ENCODE results near the gene KCNJ10.

Gene KCNJ10

DNA sequence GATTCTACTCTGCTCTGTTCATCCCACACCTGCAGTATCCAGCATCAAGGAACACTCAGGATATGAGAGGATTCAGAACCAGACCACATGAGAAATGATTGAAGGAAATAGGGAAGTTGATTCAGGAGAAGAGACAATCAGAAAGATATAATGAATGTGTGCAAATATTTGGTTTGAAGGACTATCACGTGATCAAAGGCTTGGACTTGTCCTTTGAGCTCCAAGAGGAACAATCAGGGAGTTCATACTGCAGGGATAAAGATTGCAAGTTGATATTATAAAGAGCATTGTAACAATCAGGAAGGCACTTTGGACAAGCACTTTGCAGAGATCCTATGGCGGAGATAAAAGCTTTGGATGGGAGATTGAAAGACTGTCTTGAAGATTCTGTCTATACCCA, 24.3 kb downstream of the KCNJ10 start:
- DNase-seq (ENCODE audit: low read depth, low spot score): no peak
- TF ChIP-seq, protein P1, sequence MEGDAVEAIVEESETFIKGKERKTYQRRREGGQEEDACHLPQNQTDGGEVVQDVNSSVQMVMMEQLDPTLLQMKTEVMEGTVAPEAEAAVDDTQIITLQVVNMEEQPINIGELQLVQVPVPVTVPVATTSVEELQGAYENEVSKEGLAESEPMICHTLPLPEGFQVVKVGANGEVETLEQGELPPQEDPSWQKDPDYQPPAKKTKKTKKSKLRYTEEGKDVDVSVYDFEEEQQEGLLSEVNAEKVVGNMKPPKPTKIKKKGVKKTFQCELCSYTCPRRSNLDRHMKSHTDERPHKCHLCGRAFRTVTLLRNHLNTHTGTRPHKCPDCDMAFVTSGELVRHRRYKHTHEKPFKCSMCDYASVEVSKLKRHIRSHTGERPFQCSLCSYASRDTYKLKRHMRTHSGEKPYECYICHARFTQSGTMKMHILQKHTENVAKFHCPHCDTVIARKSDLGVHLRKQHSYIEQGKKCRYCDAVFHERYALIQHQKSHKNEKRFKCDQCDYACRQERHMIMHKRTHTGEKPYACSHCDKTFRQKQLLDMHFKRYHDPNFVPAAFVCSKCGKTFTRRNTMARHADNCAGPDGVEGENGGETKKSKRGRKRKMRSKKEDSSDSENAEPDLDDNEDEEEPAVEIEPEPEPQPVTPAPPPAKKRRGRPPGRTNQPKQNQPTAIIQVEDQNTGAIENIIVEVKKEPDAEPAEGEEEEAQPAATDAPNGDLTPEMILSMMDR (IDR thresholded peaks at IDR 0.05; ENCODE audit: low read depth, low read length): no peak
- in situ Hi-C loops (cut with HindIII; ENCODE audit: low sequenced_read_pairs): no loop called here

DNA sequence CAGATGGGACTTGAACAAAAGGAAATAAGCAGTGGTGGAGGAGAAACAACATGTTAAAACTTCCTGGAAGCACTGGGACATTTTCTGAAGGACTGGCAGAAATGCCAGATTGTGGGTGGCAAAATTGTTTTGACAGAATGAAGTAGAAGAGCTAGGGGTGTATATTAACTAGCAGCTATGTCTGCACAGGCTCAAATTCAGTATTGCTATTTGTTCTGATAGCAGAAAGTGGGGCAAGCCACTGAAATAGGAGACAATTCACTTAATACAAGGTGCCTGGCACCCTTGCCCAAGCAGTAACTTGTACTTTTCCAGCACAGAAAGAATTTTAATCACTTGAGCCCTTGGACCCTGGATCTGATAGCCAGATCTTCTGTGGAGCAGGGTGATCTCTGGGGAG, 26.4 kb downstream of the KCNJ10 start:
- no peak overlapping the region for H3K4me3 ChIP-seq (ENCODE audit: low read depth, low read length)
- in situ Hi-C loops (cut with HindIII; ENCODE audit: low sequenced_read_pairs): no loop called here
- DNase-seq (ENCODE audit: low read depth, low spot score): no peak
- TF ChIP-seq, protein P1 (IDR thresholded peaks at IDR 0.05; ENCODE audit: low read depth, low read length): no peak

More for the DNA sequence above, 24.3 kb downstream of the KCNJ10 start:
- H3K4me3 ChIP-seq (ENCODE audit: low read depth, low read length): no peak overlapping the region

DNA sequence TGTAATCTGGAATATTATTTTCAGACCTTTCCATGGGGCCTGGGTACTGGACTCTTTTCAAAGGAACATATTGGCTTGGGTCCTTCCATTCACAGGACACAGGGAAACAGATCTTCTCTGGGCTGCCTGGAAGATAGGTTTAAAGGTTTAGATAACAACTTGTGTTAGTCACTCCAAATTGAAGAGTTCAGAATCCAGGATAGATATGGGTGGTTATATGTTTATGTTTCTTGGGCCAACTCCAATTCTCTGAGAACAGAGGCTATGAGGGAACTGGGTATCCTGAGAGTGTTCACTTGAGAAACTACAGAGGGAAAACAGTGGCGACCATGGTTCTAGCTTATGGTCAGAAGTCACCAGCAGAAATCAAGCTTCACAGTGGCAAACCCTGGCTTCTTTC, 29.5 kb downstream of the KCNJ10 start:
- H3K4me3 ChIP-seq (ENCODE audit: low read depth, low read length): no peak overlapping the region
- TF ChIP-seq, protein P1 (IDR thresholded peaks at IDR 0.05; ENCODE audit: low read depth, low read length): no peak
- no peak for DNase-seq (ENCODE audit: low read depth, low spot score)
- in situ Hi-C loops (cut with HindIII; ENCODE audit: low sequenced_read_pairs): no loop called here

DNA sequence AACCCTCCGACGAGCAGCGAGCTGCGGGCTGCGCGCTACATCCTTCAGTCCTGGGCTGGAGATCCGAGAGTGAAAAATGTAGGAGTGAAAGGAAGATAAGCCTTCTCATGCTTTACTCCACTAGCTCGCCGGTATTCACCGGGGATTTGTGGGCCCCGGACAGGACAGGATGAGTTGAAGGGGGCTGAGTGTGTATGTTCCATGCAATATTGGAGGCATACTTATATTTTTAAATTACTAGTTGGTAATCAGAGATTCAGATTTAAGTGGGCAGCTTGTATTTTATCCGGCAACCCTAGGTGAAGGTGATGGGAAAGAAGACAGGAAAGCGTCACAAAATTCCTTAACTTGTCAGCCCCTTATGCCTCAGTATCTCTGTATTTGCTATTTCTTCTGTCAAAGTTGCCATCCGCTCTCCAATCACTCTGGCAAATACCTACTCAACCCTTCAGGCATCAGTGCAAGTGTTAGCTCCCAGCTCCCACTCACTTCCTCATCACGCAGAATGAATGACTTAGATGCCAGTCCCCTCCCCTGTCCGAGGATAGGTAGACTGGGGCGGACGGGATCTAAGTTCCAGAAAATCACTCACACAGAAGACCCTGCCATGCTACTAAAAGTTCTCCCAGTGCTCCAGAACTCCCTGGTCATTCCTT, 37.7 kb downstream of the KCNJ10 start:
- in situ Hi-C loops (cut with HindIII; ENCODE audit: low sequenced_read_pairs): no loop called here
- TF ChIP-seq, protein P1 (IDR thresholded peaks at IDR 0.05; ENCODE audit: low read depth, low read length): no peak
- H3K4me3 ChIP-seq (ENCODE audit: low read depth, low read length): peak overlapping the region; percentile 70
- peak; percentile 4 for DNase-seq (ENCODE audit: low read depth, low spot score)

DNA sequence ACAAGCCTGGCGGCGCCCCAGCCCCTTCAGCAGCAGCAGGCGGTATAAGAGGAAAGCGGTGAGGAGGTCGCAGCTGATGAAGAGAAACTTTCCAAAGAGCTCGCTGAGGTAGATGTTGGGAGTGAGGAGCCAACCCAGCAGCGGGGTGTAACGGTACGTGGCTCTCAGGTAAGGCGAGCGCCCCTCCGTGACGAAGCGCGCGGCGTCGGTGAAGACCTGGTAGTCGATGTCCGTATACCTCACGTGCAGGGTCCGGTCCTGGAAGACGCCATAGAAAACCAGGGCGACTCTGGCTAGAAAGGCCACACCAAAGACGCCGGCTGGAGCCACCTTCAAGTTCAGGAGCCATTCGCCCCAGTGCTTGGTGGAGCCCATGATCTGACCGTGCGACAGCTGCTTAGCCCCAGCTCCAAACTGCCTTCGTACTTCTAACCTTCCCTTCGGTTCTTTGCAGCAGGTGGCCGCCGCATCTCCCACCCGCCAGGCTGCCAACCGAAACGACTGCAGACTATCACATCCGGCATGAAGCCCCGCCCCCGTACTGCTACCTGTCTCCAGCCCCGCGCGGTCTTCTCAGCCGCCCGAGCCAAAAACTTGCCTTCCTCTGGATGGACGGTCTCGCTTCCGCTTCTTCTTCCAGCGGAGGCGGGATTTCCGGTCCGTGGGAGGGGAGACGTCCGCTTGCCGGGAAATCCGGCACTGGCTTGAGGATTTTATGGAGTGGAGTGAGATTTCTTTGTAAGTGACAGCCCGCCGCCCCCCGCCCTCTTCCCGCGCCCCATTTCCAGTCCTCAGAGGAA, 38.4 kb downstream of the KCNJ10 start, which contains the start of gene PIGM:
TSS of gene PIGM (minus strand) at position 626 of the 800 bp plus-strand sequence. CDS start at position 375, 251 bp downstream.
- TF ChIP-seq, protein P1 (IDR thresholded peaks at IDR 0.05; ENCODE audit: low read depth, low read length): no peak
- peak; percentile 91 for DNase-seq (ENCODE audit: low read depth, low spot score)
- in situ Hi-C loops (cut with HindIII; ENCODE audit: low sequenced_read_pairs): no loop called here
- peak within 1 kb of the TSS; percentile 70 for H3K4me3 ChIP-seq (ENCODE audit: low read depth, low read length)

DNA sequence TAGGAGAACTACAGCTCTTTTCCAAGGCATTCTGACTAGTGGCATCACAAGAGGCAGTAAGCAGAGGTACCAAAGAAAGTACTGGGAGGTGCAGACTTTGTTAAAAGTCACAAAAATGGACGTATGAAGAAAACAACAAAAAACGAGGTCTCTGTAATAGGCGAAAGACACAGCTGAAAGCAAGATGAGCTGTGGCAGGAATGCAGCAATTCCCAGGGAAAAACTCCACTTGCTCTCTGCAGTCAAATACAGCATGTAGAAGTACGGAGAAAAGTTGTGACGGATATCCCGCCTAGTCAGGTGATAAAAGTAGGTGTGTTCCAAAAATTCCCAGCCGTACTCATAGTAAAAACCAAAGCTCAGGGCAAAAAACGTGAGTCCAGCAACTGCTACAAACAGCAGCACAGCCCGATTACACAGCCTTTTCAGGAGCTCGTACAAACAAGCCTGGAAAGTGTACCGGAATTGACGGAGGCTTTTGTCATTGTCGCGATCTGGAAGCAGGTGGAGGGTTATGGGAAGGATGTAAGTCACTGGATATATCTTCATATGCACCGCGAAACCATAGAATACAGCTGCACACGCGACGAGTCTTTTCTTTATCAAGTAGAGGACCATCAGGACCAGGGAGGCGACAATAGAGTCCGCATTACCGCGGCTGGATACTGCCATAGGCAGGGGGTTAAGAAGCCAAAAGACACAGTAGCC, 39.1 kb downstream of the KCNJ10 start:
- H3K4me3 ChIP-seq (ENCODE audit: low read depth, low read length): peak overlapping the region; percentile 70
- TF ChIP-seq, protein P1 (IDR thresholded peaks at IDR 0.05; ENCODE audit: low read depth, low read length): no peak
- in situ Hi-C loops (cut with HindIII; ENCODE audit: low sequenced_read_pairs): no loop called here
- no peak for DNase-seq (ENCODE audit: low read depth, low spot score)

Measured in astrocyte of the spinal cord (primary cell).